Activated CD8-positive, alpha-beta memory T cell treated with anti-CD3 and anti-CD28 coated beads, Interleukin-2, amount 50 U/mL, for 48 hours (primary cell): ENCODE data around the gene CHPF.

Source experiments
- DNase-seq: peaks from one replicate; pipeline ENCODE4 v3.0.0-alpha.2; 2020

The CHPF gene

GRCh38 chr2:219567791-219568361 is 24.3 kb upstream of the CHPF start:
- DNase-seq, result no peak

- DNase-seq, result no peak
Measured at GRCh38 chr2:219567131-219567530, 23.5 kb upstream of the CHPF start.

GRCh38 chr2:219566640-219567039 is 23.0 kb upstream of the CHPF start:
- no peak for DNase-seq

- DNase-seq, result no peak
Measured at GRCh38 chr2:219565130-219566080, 21.8 kb upstream of the CHPF start.

- no peak for DNase-seq
Measured at GRCh38 chr2:219563271-219563928, 19.8 kb upstream of the CHPF start.

GRCh38 chr2:219562049-219563020 is 18.7 kb upstream of the CHPF start:
- no peak for DNase-seq

GRCh38 chr2:219561179-219562048 is 17.8 kb upstream of the CHPF start:
- no peak for DNase-seq

GRCh38 chr2:219560893-219561178 is 17.2 kb upstream of the CHPF start:
- no peak for DNase-seq

GRCh38 chr2:219560037-219560892 is 16.7 kb upstream of the CHPF start:
- DNase-seq, result peak; percentile 59

GRCh38 chr2:219559156-219559915 is 15.7 kb upstream of the CHPF start:
- no peak for DNase-seq

GRCh38 chr2:219557791-219558785 is 14.5 kb upstream of the CHPF start:
- no peak for DNase-seq

- no peak for DNase-seq
Measured at GRCh38 chr2:219557320-219557719, 13.7 kb upstream of the CHPF start.

GRCh38 chr2:219556413-219556812 is 12.8 kb upstream of the CHPF start:
- DNase-seq, result no peak

GRCh38 chr2:219555956-219556355 is 12.3 kb upstream of the CHPF start:
- no peak for DNase-seq

- no peak for DNase-seq
Measured at GRCh38 chr2:219554350-219554749, 10.7 kb upstream of the CHPF start.

- DNase-seq, result no peak
Measured at GRCh38 chr2:219553463-219553963, 9.9 kb upstream of the CHPF start.

GRCh38 chr2:219553168-219553417 is 9.5 kb upstream of the CHPF start:
- DNase-seq, result no peak

GRCh38 chr2:219552382-219553167 is 9.0 kb upstream of the CHPF start:
- peak; percentile 90 for DNase-seq
